ENCODE data around the gene RHEBL1. TPM values are rescaled to one million over a fixed set of nuclear protein-coding genes. Genes with fewer than 3 reads are reported as not detected.

Gene RHEBL1
- polyA plus RNA-seq, 4 donors = 1.5 to 2.2 (median 2.1) TPM

DNA sequence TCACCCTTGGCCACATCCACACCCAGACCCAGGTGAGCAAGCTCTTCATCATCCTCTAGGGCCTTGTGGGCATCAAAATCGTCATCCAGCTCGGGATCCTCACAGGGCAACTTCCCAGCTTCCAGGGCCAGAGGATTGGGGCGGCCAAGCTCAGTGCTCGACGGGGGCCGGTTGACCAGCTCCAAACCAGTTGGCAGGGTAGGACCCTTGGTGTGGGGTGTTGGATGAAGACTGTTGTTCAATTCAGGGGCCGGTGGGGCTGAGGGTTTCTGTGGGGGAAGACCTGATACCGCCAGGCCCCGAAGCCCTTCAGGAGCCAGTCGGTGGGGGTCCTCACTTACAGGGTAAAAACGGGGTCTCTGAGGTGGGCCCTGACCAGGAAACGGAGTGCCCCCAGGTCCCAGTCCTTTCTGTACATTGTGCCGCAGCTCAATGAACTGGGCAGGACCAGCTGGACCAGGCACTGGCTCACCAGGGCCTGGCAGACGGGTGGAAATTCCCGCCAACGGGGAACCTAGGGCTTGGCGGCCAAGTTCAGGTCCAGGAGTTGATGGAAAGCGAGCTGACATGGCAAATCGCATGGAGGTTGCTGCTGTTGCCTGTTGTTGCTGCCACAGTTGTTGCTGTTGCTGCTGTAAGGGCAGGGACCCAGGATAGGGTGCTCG is 31.4 kb downstream of the RHEBL1 start:
- DNase-seq (ENCODE audit: low read depth in 4 of 4, low spot score in 3 of 4) = no peak

DNA sequence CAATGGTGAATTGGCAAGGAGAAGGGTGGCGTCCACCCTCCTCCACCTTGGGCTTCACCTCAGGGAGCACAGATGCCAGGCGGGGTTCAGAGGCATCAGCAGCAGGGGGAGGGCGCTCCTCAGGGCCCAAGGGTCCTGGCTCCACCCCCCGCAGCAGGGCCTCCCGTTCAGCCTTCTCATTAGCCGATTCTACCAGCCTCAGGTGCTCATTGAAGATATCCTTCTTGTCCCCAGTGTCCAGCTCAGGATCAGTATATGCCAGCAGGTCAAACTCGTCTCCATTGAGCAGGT is 31.9 kb downstream of the RHEBL1 start:
- DNase-seq (ENCODE audit: low read depth in 4 of 4, low spot score in 3 of 4) = no peak

DNA sequence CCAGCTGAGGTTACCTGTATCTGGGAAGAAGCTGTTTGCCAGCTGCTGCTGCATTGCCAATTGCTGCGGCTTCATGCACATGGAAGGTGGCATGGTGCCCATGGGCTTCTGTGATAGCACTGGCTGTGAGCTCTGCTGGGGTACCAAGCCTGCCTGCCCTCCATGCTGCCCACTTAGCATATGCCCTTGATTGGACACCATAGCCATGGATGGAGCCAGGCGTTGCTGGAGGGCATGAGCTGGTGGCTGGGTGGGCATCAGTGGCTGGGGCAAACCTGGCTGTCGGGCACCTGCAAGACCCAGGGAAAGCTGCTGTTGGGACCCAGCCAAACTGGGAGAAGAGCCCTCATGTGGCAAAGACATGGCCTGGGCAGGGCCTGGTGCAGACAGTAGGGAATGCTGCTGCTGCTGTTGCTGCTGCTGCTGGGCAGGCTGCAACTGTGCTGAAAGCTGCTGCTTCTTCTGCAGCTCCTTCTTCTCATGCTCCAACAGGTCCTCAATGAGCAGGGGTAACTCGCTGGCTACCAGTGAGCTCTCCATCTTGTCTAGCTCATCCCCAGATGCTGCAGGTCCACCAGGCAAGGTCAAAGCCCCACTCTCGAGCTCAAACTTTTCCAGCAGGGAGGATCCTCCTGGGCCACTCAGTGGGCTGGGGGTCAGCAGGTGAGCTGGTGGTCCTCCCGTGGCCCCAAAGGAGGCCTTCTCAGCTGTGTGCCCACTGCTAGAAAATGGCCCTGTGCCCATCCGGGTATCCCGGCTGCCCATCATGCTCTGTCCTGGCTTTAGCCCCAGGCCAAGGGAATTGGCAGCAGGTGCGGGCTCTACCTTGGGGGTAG is 32.5 kb downstream of the RHEBL1 start:
- no peak for DNase-seq (ENCODE audit: low read depth in 4 of 4, low spot score in 3 of 4)

DNA sequence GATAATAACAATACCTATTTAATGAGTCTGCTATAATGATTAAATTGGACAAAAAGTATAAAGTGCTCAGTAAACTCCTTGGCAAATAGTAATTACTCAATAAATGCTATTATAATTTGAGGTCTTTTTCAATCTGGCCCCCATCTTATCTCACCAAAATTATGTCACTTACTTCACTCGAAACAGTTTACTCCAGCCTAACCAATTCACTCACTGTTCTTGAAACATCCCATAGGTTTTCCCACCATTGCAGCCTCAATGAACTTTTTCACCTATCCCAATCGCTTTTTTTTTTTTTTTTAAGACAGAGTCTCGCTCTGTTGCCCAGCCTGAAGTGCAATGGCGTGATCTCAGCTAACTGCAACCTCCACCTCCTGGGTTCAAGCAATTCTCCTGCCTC is 33.8 kb downstream of the RHEBL1 start:
- DNase-seq (ENCODE audit: low read depth in 4 of 4, low spot score in 3 of 4) = no peak

DNA sequence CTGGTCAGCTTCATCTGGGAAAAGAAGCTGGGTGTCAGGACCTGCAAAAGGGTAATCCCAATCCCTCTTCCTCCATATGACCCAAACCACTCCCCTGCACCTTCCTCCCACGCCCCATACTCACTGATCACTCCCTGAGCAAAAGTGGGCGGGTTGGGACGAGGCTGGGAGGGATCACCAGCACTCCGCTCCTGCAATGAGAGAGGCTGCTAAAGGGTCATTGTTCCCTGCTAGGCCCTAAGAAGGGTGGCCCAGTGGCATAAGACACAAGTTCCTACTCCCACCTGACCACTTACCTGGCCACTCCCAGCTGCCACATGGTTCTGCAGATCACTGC is 35.5 kb downstream of the RHEBL1 start:
- no peak for DNase-seq (ENCODE audit: low read depth in 4 of 4, low spot score in 3 of 4)

DNA sequence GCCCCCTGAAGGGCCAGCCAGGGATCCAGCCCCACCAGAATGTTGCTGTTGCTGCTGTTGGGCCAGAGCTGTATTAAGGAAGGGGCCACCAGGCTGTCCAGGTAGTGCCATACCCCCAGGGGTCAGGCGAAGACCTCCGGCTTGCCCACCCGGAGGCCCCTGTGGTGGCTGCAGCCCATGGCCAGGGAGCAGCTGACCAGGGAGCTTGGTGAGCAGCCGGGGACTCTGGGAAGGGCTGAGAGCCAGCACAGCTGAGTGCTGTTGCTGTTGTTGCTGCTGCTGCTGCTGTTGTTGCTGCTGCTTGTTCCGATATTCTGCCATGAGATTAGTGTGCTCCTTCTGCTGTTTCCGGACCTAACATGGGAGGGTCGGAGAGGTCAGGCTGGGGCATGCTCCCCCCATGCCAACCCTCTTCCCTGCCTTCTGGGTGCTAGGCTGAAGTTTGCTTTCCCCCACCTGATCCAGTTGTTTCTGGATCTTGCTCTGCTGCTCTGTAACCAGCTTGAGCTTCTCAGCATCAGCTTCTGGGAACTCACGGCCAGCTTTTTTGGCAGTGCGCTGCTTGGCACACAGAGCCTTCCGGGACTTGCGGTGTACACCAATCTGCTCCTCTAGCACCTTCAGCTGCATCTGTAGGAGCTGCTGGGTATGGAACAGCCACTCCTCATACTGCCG is 36.0 kb downstream of the RHEBL1 start:
- DNase-seq (ENCODE audit: low read depth in 4 of 4, low spot score in 3 of 4) = no peak

DNA sequence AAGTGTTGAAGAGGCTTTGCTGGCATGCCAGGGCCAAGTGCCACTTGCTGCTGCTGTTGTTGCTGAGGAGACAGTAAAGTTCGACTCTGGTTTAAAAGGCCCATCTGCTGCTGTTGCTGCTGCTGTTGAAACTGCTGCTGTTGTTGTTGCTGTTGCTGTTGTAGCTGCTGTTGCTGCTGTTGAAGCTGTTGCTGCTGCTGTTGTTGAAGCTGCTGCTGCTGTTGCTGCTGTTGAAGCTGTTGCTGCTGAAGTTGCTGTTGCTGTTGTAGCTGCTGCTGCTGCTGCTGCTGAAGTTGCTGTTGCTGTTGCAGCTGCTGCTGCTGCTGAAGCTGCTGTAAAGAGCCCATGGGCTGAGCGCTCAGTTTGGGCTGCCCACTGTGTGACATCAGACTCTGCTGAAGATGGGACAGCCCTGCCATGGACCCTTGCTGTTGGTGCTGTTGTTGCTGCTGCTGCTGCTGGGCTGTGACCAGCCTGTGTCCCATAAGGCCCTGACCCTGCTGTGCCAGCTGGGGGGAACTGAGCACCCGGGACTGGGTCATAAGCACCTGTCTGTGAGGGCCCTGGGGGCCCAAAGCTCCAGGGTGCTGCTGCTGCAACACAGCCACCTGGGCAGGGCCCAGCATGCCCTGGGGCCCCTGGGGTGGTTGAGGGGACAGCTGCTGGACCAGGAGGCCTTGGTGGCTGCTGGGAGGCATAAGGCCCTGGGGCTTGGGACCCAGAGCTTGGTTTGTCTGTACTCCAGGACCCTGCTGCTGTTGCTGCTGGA is 36.9 kb downstream of the RHEBL1 start:
- DNase-seq (ENCODE audit: low read depth in 4 of 4, low spot score in 3 of 4) = no peak

DNA sequence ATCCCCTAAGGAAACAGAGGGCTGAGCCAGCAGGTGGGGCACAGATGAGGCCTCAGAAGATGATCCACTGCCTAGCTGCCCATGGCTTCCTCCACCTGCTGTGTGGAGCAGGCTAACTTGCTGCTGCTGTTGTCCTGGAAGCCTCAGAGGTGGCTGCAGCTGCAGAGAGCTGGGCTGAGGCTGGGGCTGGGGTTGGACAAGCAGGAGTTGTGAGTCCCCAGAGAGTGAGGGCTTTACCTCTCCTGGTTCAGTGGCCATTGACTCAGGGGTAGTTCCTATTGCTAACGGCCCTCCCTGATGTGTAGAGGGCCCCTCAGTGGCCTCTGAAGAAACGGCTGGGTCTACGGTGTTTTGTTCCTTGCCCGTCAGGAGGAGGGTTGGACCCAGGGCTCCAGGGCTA is 37.5 kb downstream of the RHEBL1 start:
- DNase-seq (ENCODE audit: low read depth in 4 of 4, low spot score in 3 of 4) = no peak

DNA sequence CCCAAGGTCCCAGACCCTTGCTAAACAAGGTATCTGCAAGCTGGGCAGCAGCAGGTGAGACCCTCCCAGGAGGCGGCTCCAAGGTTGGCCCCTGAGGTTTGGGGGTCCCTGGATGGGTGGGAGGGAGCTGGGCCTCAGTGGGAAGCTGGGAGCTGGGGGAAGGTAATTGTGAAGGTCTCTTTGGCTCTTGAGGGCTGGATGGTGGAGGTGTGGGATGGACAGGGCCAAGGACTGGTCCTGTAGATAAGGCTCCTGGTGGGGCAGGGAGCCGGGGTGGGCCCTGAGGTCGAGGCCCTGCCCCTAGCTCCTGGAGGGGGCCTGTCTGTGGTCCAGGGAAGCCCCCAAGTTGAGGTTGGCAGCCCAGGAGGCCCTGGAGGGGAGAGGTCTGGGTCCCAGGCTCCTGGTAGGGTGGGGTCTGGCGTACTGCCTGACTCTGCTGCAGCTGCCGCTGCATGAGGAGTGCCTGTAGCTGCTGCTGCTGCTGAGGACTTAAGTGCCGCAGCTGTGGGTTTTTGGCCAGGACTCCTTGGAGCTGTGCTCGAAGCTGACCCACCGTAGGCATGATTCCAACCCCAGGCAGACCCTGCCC is 38.1 kb downstream of the RHEBL1 start:
- DNase-seq (ENCODE audit: low read depth in 4 of 4, low spot score in 3 of 4) = no peak

DNA sequence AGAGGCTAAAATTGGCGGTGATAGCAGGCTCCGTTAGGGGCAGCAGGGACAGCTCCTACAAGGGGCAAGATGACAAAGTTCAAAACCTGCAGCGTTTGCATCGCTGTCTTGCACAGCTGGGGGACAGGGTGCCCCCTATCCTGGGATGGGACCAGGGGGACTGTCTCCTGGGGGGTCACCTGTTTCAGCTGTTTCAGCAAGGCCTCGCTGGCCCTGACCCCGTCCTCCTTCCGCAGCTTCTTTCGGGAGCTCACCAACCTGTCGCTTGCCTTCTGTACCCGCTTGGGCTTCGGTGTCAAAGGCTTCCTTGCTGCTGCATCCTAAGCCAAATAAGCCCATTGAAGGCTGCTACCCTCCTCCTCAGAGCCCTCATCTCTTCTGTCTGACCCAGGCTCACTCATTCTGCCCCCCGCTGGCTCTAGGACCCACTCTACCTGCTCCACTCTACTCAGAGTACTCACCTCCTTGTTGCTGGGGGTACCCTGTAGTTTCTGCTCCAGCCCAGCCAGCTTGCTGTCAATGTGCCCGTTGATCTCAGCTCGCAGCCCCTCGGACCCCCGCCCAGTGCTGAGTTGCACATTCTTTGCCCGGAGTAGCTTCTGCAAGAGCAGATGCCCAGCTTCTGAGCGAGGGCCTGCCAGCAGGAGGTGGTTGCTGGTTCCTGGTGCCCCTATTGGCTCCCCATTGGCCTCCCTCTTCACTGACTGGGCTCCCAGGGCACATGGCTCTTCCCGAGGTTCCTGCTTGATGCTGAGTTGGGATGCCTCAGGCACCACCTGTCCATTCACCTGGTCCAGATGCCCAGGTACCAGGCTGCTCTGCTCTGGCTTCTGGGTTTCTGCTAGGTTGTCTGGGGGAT is 38.8 kb downstream of the RHEBL1 start:
- no peak for DNase-seq (ENCODE audit: low read depth in 4 of 4, low spot score in 3 of 4)

DNA sequence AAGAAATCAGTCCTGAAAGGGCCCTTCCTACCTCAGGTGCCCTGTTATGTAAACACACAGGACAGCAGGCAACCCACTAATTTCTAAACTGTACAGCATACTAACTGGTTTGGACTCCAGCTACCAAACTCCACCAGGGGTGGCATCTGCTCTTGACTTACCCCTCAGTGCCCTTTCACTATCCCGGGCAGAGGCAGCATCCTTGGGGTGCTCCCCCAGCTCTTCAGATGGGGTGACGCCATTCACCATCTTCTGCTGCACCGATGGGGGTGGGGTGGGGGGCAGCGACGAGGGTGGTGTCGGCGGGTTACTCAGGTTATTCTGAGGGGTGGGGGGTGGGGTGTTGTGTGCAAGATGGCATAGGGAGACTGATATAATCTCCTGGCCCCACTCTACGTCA is 39.7 kb downstream of the RHEBL1 start:
- DNase-seq (ENCODE audit: low read depth in 4 of 4, low spot score in 3 of 4) = no peak

DNA sequence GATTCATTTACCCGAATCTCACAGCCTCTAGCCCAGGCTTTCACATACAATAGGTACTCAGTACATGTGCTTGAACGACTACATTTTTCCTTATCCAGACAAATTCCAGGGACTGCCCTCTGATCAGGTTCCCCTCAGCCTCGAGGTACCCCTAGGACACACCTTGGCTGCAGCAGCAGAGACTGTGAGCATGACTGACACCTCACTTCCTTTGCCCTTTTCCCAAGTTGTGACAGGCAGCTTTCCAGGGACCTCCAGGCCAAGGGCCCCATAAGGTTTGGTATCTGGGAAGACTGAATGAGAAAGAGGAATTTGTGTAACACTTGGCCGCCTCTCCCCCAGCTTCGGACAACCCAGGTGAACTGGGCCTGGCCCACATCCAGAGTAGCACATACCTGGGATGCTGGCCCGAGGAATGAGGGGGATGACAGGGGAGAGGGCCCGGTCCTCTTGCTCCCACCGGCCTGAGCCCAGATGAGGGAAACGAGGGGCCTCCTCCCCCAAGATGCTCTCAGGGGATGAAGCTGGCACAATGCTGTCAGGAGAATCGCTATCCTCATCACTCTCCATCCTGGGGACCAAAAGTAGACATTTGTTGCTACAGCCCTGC is 41.0 kb downstream of the RHEBL1 start:
- no peak for DNase-seq (ENCODE audit: low read depth in 4 of 4, low spot score in 3 of 4)

DNA sequence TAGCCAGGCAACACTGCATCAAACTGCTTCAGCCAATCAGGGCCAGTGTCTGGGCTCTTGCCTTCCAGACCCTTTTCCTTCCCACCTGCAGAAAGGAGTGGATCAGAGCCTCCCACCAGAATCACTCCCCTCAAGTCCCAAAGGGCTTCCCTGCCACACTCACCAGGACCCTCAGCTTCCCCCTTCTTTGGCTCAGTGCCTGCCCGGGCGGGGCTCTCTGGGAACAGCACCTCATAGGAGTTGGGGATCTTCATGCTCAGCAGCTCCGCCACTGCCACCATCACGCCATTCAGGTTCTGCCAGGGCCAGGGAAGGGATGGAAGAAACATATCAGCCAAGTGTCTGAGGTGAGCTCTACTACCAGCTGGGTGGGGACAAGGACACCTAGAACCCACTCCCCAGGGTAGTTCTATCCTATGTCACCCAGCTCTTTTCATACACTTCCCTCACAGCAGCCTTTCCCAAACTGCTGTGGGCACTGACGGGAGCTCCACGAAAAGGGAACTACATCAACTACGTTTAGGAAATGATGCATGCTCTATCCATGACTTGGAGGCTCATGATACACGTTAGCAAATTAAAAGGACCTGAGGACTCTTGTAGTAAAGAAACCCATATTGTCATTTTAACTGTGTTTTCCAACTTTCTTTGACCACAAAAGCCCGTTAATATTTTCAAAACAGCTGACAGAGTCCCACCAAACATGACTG is 41.8 kb downstream of the RHEBL1 start:
- DNase-seq (ENCODE audit: low read depth in 4 of 4, low spot score in 3 of 4) = no peak

DNA sequence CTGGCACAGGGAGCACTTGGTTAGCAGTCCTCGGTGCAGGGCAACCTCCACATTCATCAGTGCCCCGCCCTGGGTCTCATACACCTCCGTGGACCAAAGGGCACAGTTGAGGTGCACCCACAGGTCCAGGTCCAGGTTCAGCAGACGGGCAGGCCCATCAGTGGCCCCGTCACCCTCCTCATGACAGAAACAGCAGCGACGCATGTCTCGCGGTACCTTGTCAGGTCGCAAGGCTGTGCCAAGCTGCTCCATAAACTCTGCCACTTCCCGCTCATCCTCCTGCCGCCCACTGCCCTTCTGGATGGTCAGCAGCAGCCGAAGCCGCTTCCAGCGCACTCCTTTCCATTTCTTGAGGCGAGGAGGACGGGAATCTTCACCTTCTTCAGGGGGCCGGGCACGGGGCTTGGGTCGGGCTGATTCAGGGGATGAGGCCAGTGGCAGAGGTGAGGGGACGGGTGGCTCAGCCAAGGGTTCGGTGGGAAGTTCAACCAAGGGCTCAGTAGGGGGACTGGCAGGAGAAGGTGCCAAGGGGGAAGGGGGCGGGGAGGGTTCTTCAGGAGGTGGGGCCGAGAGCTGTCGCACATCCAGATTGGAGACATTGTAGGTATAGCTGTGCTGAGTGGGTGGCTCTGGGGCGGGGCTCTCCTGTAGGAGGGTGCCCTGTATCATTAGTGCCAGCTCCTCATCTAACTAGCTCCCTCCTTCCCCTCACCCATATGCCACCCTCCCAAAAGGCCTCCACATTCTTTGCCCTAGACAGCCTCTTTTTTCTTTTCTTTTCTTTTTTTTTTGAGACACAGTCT is 42.9 kb downstream of the RHEBL1 start:
- no peak for DNase-seq (ENCODE audit: low read depth in 4 of 4, low spot score in 3 of 4)

DNA sequence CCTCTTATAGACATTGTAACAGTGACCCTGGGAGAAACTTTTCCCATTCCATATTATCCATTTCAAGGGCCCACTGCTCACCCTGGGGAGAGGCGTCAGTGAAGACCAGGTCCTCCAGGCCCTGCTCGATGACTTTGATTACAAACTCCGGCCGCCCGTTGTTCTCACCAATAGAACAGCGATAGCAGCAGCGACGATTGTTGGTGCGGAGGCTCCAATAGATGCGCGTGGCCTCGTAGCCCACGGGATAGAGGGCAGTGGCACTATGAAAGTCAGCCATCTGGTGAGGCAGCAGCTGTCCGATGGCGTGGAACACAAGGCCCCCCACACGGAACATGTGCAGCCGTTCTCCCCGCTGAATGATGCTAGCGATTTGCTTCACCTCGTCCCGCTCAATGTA is 43.7 kb downstream of the RHEBL1 start:
- DNase-seq (ENCODE audit: low read depth in 4 of 4, low spot score in 3 of 4) = no peak

DNA sequence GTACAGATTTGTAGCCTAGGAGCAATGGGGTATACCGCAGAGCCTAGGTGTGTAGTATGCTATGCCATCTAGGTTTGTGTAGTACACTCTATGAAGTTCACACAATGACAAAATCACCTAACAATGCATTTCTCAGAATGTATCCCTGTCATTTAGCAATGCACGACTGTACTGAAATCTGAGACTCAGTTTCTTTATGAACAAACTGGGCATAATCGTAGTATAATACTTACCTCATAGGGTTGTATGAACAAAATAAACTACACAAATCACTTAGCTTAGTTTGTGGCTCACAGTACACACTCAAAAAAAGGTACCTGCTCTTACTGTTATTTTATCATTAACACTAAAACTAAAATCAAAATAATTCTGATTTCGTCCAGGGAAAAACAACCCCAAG is 44.3 kb downstream of the RHEBL1 start:
- DNase-seq (ENCODE audit: low read depth in 4 of 4, low spot score in 3 of 4) = no peak

DNA sequence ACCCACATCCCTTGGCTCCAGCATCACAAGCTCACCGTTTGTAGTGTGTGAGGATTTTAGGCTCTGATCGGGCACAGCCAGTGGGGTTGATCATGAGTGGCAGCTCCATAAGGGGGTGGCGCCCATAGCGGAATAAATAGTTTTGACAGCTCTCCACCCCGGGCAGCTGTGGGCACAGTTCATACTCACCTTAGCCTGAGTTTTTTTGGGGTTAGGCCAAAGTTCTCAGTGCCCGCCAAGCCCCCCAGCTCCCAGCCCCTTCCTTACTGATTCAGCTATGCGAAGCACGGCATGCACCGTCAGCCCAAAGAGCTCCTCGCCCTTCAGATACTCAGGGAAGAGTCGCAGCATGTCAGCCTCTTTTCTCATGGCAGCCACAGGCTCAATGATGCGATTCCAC is 45.2 kb downstream of the RHEBL1 start:
- DNase-seq (ENCODE audit: low read depth in 4 of 4, low spot score in 3 of 4) = no peak

DNA sequence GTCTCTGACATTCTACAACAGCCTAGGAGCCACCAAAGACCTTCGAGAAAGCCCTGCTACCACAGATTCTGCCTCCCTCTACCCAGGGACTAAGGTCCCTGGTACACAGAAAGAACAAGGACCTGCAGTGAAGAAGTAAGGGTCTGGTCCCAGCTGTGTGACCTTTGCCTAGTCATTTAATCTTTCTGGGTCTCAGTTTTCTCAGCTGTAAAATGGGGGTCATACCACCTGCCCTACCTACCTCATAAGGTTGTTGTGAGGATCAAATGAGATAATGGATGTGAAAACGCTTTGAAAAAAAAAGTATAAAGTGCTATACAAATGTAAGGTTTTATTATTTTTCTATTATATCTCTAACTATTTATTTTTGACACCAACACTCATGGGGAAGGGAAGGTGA is 46.0 kb downstream of the RHEBL1 start:
- no peak for DNase-seq (ENCODE audit: low read depth in 4 of 4, low spot score in 3 of 4)

All from left renal pelvis (tissue), 4 donors.